Thyroid gland (tissue), 4 donors: ENCODE results near the gene TTN.

Experiments
- POLR2A ChIP-seq, 2 donors: fragments of 450-650 bp; IDR thresholded peaks; one replicate each; pipeline ENCODE4 v1.6.1; 2017; ENCODE audit warnings: antibody characterized with exemption in 2 of 2, mild to moderate bottlenecking in 2 of 2, moderate library complexity in 1 of 2
- TF ChIP-seq, protein P1 (sequence below), 6 experiments: fragments of 200-600 bp in 3 of 6; fragments of 450-650 bp in 3 of 6; sonication (generic) in 3 of 6; IDR thresholded peaks; one replicate each; pipeline ENCODE4 v1.5.1; 2016 to 2019; ENCODE audit warnings: antibody characterized with exemption in 6 of 6, mild to moderate bottlenecking in 2 of 6, inconsistent platforms in 1 of 6, moderate library complexity in 1 of 6

DNA sequence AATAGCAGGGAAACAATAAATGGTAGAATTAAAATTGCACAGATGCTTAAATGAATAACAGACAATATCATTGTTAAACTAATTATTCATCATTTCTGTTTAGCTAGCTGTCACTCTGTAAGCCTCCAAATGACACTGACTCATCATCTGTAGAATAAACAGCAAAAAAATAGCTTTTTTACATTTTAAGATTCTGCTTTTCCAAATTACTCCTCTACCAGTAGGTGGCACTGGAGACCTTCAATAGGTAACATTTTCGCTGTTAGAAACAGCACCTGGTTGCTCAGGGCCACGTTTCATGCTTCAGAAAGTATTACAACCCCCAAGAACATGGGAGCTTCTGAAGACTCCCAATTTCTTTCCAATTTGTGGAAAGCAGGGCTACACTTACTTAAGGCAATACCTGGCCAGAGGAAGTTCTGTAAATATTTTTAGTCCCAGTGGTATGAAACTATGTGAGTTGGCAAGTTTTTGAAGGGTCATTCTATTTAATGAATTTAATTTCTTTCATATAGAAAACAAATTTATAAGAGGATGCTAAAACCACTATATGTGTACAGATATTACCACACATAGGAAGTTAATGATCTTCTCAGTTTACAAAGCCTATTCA lies 45.4 kb downstream of the TTN start:
- no peak for TF ChIP-seq POLR2A (IDR thresholded peaks at IDR 0.05)
- TF ChIP-seq, protein P1, sequence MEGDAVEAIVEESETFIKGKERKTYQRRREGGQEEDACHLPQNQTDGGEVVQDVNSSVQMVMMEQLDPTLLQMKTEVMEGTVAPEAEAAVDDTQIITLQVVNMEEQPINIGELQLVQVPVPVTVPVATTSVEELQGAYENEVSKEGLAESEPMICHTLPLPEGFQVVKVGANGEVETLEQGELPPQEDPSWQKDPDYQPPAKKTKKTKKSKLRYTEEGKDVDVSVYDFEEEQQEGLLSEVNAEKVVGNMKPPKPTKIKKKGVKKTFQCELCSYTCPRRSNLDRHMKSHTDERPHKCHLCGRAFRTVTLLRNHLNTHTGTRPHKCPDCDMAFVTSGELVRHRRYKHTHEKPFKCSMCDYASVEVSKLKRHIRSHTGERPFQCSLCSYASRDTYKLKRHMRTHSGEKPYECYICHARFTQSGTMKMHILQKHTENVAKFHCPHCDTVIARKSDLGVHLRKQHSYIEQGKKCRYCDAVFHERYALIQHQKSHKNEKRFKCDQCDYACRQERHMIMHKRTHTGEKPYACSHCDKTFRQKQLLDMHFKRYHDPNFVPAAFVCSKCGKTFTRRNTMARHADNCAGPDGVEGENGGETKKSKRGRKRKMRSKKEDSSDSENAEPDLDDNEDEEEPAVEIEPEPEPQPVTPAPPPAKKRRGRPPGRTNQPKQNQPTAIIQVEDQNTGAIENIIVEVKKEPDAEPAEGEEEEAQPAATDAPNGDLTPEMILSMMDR (IDR thresholded peaks at IDR 0.05): peak in 5 of 6 experiments; percentile 46 to 68 (median 62)
